SK-N-MC (cell line): Measurements from ENCODE around the gene CDIP1.

Experiments
- DNase-seq: peaks from one replicate; pipeline ENCODE4 v3.0.0-alpha.2; 2011; ENCODE audit warnings: low read depth, low spot score
- H3K27ac ChIP-seq: fragments of 200-600 bp; sonication (generic); 2 replicates; pipeline ENCODE4 v1.5.1; 2016; ENCODE audit warnings: mixed run types
- H3K36me3 ChIP-seq: fragments of 200-600 bp; sonication (generic); 2 replicates; pipeline ENCODE4 v1.6.1; 2017; ENCODE audit warnings: antibody characterized with exemption, low read length, mixed read lengths; ENCODE audit not compliant: insufficient read depth
- H3K4me3 ChIP-seq: fragments of 200-600 bp; sonication (generic); 2 replicates; pipeline ENCODE4 v1.5.1; 2016
- H3K9ac ChIP-seq: fragments of 200-600 bp; sonication (generic); 2 replicates; pipeline ENCODE4 v1.8.0; 2017; ENCODE audit warnings: mixed run types, mixed read lengths; ENCODE audit not compliant: insufficient read length
- H3K9me3 ChIP-seq: fragments of 200-600 bp; sonication (generic); 2 replicates; pipeline ENCODE4 v1.6.1; 2017; ENCODE audit warnings: low read depth, mild to moderate bottlenecking, antibody characterized with exemption, low read length, moderate library complexity, mixed read lengths
- EZH2 ChIP-seq: fragments of 200-600 bp; sonication (generic); IDR thresholded peaks from one replicate; pipeline ENCODE4 v1.6.1; 2017; ENCODE audit warnings: antibody characterized with exemption
- FOXP2 ChIP-seq: optimal IDR thresholded peaks from 2 replicates; pipeline ENCODE3; 2011; ENCODE audit warnings: mild to moderate bottlenecking, moderate library complexity; ENCODE audit not compliant: insufficient read depth; ENCODE audit errors: extremely low read length, control extremely low read depth
- POLR2AphosphoS5 ChIP-seq: IDR thresholded peaks from 2 replicates; pipeline ENCODE4 v1.6.1; 2012; ENCODE audit warnings: mild to moderate bottlenecking, low read depth, low read length, borderline replicate concordance

CDIP1 gene

GRCh38 chr16:4523686-4524085 lies 14.9 kb downstream of the CDIP1 start:
- H3K9ac ChIP-seq: no peak overlapping the region
- no peak overlapping the region for H3K4me3 ChIP-seq
- DNase-seq: no peak
- no peaks in the 10 kb centered on the region for H3K9me3 ChIP-seq
- no peak overlapping the region for H3K27ac ChIP-seq
- no peak for TF ChIP-seq POLR2AphosphoS5
- no peak for TF ChIP-seq EZH2
- no peak for TF ChIP-seq FOXP2
- no peaks in the 10 kb centered on the region for H3K36me3 ChIP-seq

DNA sequence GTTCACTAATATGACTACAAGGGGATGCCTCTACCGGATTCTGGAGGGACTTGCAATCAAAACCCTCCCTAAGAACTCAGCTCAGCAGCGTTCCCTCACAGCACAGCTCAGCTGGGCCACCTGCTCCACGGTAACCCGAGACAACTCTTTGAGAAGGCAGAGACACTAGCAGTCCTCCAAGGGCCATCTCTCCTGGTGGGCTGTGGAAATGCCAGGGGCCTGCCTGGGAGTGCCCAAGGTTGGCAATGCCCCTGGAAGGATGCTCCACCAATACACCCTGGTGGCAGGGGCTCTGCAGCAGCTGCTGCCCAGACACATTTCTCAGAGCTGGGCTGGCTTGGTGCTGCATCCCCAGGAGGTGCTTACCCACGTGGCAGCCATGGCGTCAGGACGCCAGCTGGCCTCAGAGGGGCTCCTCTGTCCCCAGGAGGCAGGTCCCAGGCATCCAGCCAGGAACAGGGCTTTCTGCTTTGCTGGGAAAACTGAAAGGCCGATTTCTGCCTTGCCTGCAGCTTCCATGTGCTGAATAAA lies 16.5 kb downstream of the CDIP1 start:
- no peak overlapping the region for H3K4me3 ChIP-seq
- no peaks in the 10 kb centered on the region for H3K36me3 ChIP-seq
- no peak overlapping the region for H3K9ac ChIP-seq
- TF ChIP-seq POLR2AphosphoS5 (no peak), EZH2 (no peak), FOXP2 (no peak)
- DNase-seq: no peak
- no peaks in the 10 kb centered on the region for H3K9me3 ChIP-seq
- H3K27ac ChIP-seq: 0 out of 2 replicates have a peak overlapping the region, but pooled peaks have one; percentile 13

- no peak overlapping the region for H3K9ac ChIP-seq
- H3K9me3 ChIP-seq: no peaks in the 10 kb centered on the region
- no peak for DNase-seq
- TF ChIP-seq EZH2 (no peak), FOXP2 (no peak), POLR2AphosphoS5 (no peak)
- no peaks in the 10 kb centered on the region for H3K36me3 ChIP-seq
- H3K4me3 ChIP-seq: no peak overlapping the region
- peak overlapping the region; percentile 48 for H3K27ac ChIP-seq
These were observed 17.7 kb downstream of the CDIP1 start for GRCh38 chr16:4520913-4521312.

- no peak for TF ChIP-seq FOXP2
- TF ChIP-seq POLR2AphosphoS5: no peak
- no peak for TF ChIP-seq EZH2
- H3K27ac ChIP-seq: no peak overlapping the region
- H3K9ac ChIP-seq: no peak overlapping the region
- no peaks in the 10 kb centered on the region for H3K36me3 ChIP-seq
- no peak for DNase-seq
- no peak overlapping the region for H3K4me3 ChIP-seq
- H3K9me3 ChIP-seq: no peaks in the 10 kb centered on the region
These were observed 19.1 kb downstream of the CDIP1 start for GRCh38 chr16:4519274-4520058.

DNA sequence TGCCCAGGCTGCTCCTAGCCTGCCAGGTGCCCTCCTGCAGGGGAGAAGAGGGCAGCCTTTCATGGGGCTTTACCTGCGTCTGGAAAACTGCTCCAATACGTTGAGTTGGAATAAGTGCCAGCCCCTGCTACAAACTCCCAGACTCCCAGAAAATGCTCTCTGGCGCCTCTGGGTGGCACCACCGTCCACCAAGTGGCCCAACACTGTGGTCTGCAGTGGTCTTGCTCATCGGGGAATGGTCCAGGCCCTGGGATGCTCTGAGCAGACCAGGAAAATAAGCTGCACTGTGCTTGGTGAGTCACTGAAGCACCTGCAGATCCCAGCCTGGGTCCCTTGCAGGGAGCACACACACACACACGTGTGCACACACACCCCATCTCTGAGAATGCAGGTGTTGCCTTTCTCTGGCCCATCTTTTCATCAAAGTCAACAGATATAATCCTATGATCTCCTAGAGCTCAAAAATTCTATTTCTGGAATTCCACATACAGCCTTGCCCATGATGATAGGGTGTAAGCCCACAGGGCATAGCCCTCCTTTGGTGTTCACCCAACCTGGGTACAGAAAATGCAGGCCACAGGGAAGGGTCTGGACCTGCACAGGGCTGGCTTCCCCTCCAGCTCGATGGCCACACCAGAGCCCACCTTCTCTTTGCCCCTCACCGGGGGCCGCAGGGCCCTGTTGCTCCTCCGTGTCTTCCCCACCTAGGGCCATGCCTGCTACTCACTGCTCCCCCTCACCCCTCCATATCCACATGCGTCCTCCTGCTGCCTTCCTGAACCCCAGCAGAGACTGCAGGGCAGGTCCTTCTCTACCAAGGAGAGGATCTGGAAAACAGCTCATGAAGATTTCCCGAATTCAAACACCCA lies 20.5 kb downstream of the CDIP1 start:
- Histone ChIP-seq H3K36me3 (no peaks in the 10 kb centered on the region; the same call in 1 of the 2 replicates), H3K27ac (no peak overlapping the region), H3K9me3 (no peaks in the 10 kb centered on the region), H3K4me3 (no peak overlapping the region), H3K9ac (no peak overlapping the region)
- no peak for DNase-seq
- TF ChIP-seq POLR2AphosphoS5: no peak
- no peak for TF ChIP-seq FOXP2
- TF ChIP-seq EZH2: no peak

DNA sequence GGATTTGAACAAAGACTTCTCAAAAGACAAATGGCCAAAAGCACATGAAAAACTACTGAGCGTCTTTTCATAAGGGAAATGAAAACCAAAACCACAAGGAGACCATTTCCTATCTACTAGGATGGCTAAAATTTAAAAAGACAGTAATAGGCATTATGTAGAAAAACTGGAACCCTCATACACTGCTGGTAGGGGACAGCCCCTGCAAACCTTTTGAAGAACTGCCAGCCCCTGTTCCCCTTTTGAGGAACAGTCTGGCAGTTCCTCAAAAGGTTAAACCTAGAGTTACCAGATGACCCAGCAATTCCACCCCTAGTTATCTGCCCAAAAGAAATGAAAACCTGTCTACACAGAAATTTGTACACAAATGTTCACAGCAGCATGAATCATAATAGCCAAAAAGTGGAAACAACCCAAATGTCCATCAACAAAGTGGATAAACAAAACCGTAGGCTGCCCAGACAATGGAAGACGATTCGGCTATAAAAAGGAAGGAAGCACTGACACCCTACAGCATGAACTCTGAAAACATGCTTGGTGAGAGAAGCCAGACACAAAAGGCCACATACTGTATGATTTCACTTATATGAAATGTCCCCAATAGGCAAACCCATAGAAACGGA lies 22.9 kb downstream of the CDIP1 start:
- H3K36me3 ChIP-seq: peaks cover 13% of the 10 kb centered on the region; the same call in 1 of the 2 replicates
- DNase-seq: no peak
- TF ChIP-seq EZH2 (no peak), POLR2AphosphoS5 (no peak)
- no peaks in the 10 kb centered on the region for H3K9me3 ChIP-seq
- no peak overlapping the region for H3K9ac ChIP-seq
- H3K4me3 ChIP-seq: no peak overlapping the region
- no peak overlapping the region for H3K27ac ChIP-seq

- Histone ChIP-seq H3K9ac (no peak overlapping the region), H3K36me3 (peaks cover 18% of the 10 kb centered on the region; the same call in 1 of the 2 replicates), H3K4me3 (no peak overlapping the region), H3K27ac (no peak overlapping the region), H3K9me3 (no peaks in the 10 kb centered on the region)
- no peak for TF ChIP-seq FOXP2
- DNase-seq: no peak
These were observed 24.0 kb downstream of the CDIP1 start for GRCh38 chr16:4514606-4515005.

DNA sequence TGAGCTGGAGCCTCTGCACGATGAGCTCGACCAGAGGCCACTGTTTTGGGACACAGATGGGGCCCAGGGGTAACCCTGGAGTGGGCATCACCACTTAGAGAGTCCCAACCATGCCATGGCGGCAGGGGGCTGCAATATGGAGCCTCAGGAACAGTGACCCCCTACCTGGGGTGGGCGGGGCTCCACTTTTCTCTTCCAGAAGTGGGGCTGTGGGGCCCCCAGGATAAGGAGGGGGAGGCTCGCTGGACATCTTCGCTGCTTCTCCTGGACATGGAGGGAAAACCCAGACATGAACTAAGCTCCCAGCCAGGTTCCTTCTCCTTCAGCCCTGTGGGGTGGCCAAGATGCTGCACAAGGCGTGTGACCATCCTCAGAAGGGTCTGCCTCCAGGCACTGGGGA lies 24.7 kb downstream of the CDIP1 start:
- Histone ChIP-seq H3K4me3 (no peak overlapping the region), H3K27ac (no peak overlapping the region), H3K9ac (no peak overlapping the region), H3K36me3 (peaks cover 23% of the 10 kb centered on the region; the same call in 1 of the 2 replicates), H3K9me3 (no peaks in the 10 kb centered on the region)
- TF ChIP-seq EZH2: no peak
- TF ChIP-seq FOXP2: no peak
- no peak for TF ChIP-seq POLR2AphosphoS5
- DNase-seq: no peak
